ENCODE measurements around the gene SETD2.
A peak's percentile ranks its signal among the peaks of the same experiment; 100 is the strongest.
"Not testable (repeated sequence)": the region's sequence is repeated elsewhere in the genome, so short reads cannot be mapped to it uniquely, and the experiment has no call there.

Gene SETD2

GRCh38 chr3:47193871-47194859, 30.3 kb upstream of the SETD2 start:
- no peak for TF ChIP-seq CTCF (conservative IDR thresholded peaks at IDR 0.05; ENCODE audit: control insufficient read depth, insufficient read depth, low read depth, low read length)
- no peak overlapping the region for H3K4me3 ChIP-seq (ENCODE audit: control insufficient read depth, low read depth, low read length)
- DNase-seq (ENCODE audit: low read depth): peak; percentile 67

- H3K4me3 ChIP-seq (ENCODE audit: control insufficient read depth, low read depth, low read length): no peak overlapping the region
- no peak for DNase-seq (ENCODE audit: low read depth)
- TF ChIP-seq CTCF (conservative IDR thresholded peaks at IDR 0.05; ENCODE audit: control insufficient read depth, insufficient read depth, low read depth, low read length): no peak
Observed at GRCh38 chr3:47186285-47186684, 22.4 kb upstream of the SETD2 start.

GRCh38 chr3:47181685-47182084, 17.8 kb upstream of the SETD2 start:
- DNase-seq (ENCODE audit: low read depth): not testable (repeated sequence)

GRCh38 chr3:47180011-47180410, 16.1 kb upstream of the SETD2 start:
- H3K4me3 ChIP-seq (ENCODE audit: control insufficient read depth, low read depth, low read length); DNase-seq (ENCODE audit: low read depth): not testable (repeated sequence)

More at GRCh38 chr3:47181685-47182084, 17.8 kb upstream of the SETD2 start:
- H3K4me3 ChIP-seq (ENCODE audit: control insufficient read depth, low read depth, low read length): not testable (repeated sequence)

GRCh38 chr3:47176582-47176981, 12.7 kb upstream of the SETD2 start:
- no peak for DNase-seq (ENCODE audit: low read depth)
- TF ChIP-seq CTCF (conservative IDR thresholded peaks at IDR 0.05; ENCODE audit: control insufficient read depth, insufficient read depth, low read depth, low read length): no peak

GRCh38 chr3:47163169-47164006, 525 bp downstream of the SETD2 start:
- DNase-seq (ENCODE audit: low read depth): peak; percentile 29
- no peak for TF ChIP-seq CTCF (conservative IDR thresholded peaks at IDR 0.05; ENCODE audit: control insufficient read depth, insufficient read depth, low read depth, low read length)
- H3K4me3 ChIP-seq (ENCODE audit: control insufficient read depth, low read depth, low read length): peak overlapping the region; percentile 68

More at GRCh38 chr3:47176582-47176981, 12.7 kb upstream of the SETD2 start:
- H3K4me3 ChIP-seq (ENCODE audit: control insufficient read depth, low read depth, low read length): no peak overlapping the region

GRCh38 chr3:47162697-47163168, 1.2 kb downstream of the SETD2 start:
- peak; percentile 18 for DNase-seq (ENCODE audit: low read depth)
- no peak for TF ChIP-seq CTCF (conservative IDR thresholded peaks at IDR 0.05; ENCODE audit: control insufficient read depth, insufficient read depth, low read depth, low read length)
- H3K4me3 ChIP-seq (ENCODE audit: control insufficient read depth, low read depth, low read length): peak overlapping the region; percentile 68

Data from fibroblast of mammary gland (primary cell).